CD4-positive, CD25-positive, alpha-beta regulatory T cell (primary cell): ENCODE data around the gene GMEB1. TPM values are rescaled to one million over a fixed set of nuclear protein-coding genes. Genes with fewer than 3 reads are reported as not detected.
A peak's percentile ranks its signal among the peaks of the same experiment; 100 is the strongest.
"Not testable (repeated sequence)": the region's sequence is repeated elsewhere in the genome, so short reads cannot be mapped to it uniquely, and the experiment has no call there.

ENCODE experiments used
- ATAC-seq, 2 donors: fragments of 150-1000 bp; cut with Tn5 transposase; one replicate each; pipeline ENCODE4 v1.10.0; 2021; ENCODE audit warnings: low read depth in 2 of 2, moderate number of reproducible peaks in 2 of 2, moderate library complexity in 1 of 2
- DNase-seq, 3 donors: peaks; one replicate each; pipeline versions ENCODE4 v3.0.0 to v3.0.0-alpha.2; 2012 to 2022; ENCODE audit warnings: mixed read lengths in 1 of 3
- H3K27ac ChIP-seq: one replicate; pipeline ENCODE4 v1.7.0; 2013; ENCODE audit warnings: mild to moderate bottlenecking, low read length; ENCODE audit not compliant: insufficient read depth, poor library complexity, severe bottlenecking
- H3K27me3 ChIP-seq: one replicate; pipeline ENCODE4 v1.7.0; 2013; ENCODE audit warnings: low read length; ENCODE audit not compliant: control insufficient read depth, insufficient read depth
- H3K36me3 ChIP-seq: one replicate; pipeline ENCODE4 v1.7.0; 2013; ENCODE audit warnings: mild to moderate bottlenecking, low read length, moderate library complexity; ENCODE audit not compliant: control insufficient read depth, insufficient read depth
- H3K4me1 ChIP-seq: 2 replicates; pipeline ENCODE4 v1.7.0; 2013; ENCODE audit warnings: mild to moderate bottlenecking, low read length; ENCODE audit not compliant: insufficient read depth, control insufficient read depth, poor library complexity, severe bottlenecking
- H3K4me3 ChIP-seq: one replicate; pipeline ENCODE4 v1.7.0; 2013; ENCODE audit warnings: low read depth, mild to moderate bottlenecking, low read length, moderate library complexity
- H3K9me3 ChIP-seq, 2 experiments: 1 replicate in 1 of 2; 2 replicates in 1 of 2; pipeline ENCODE4 v1.7.0; 2013; ENCODE audit warnings: low read length in 2 of 2, mild to moderate bottlenecking in 1 of 2, moderate library complexity in 1 of 2; ENCODE audit not compliant: control insufficient read depth in 2 of 2
- H3K27ac Mint-ChIP-seq, 3 donors: one replicate each; pipeline ENCODE4 v1.8.0; 2020 to 2022; ENCODE audit warnings: mild to moderate bottlenecking in 3 of 3, mixed read lengths in 3 of 3, moderate library complexity in 2 of 3
- H3K27me3 Mint-ChIP-seq: one replicate; pipeline ENCODE4 v1.8.0; 2022; ENCODE audit warnings: mild to moderate bottlenecking, mixed read lengths
- H3K36me3 Mint-ChIP-seq: one replicate; pipeline ENCODE4 v1.8.0; 2020; ENCODE audit warnings: mixed read lengths
- H3K4me1 Mint-ChIP-seq, 4 donors: one replicate each; pipeline ENCODE4 v1.8.0; 2020 to 2022; ENCODE audit warnings: mixed read lengths in 4 of 4, mild to moderate bottlenecking in 1 of 4
- H3K4me3 Mint-ChIP-seq, 4 donors: one replicate each; pipeline ENCODE4 v1.8.0; 2020 to 2022; ENCODE audit warnings: mild to moderate bottlenecking in 4 of 4, mixed read lengths in 4 of 4, moderate library complexity in 3 of 4
- H3K9me3 Mint-ChIP-seq, 7 donors: one replicate each; pipeline ENCODE4 v1.8.0; 2020 to 2022; ENCODE audit warnings: mixed read lengths in 7 of 7, mild to moderate bottlenecking in 3 of 7, moderate library complexity in 2 of 7
- polyA plus RNA-seq, 4 donors: library from polyadenylated mRNA; unstranded; fragments of 300-500 nt; fragmentation: Illumina TruSeq; gene quantifications; one replicate each; pipeline ENCODE4 v1.2.3, GENCODE V29; 2021
- total RNA-seq: library from RNA; stranded (reverse); gene quantifications from one replicate; pipeline ENCODE4 v1.2.3, GENCODE V29; 2022

Gene GMEB1
- total and polyA plus RNA-seq, 5 donors from 2014 or later: 14.7 to 18.1 (median 16.2) TPM

DNA sequence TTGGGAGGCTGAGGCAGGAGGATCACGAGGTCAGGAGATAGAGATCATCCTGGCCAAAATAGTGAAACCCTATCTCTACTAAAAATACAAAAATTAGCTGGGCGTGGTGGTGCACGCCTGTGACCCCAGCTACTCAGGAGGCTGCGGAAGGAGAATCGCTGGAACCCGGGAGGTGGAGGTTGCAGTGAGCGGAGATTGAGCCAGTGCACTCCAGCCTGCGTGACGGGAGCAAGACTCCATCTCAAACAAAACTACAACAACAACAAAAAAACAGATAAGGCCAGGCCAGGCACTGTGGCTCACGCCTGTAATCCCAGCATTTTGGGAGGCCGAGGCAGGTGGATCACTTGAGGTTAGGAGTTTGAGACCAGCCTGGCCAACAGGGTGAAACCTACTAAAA, 23.2 kb upstream of the GMEB1 start:
- H3K27me3 ChIP-seq, H3K36me3 Mint-ChIP-seq, H3K9me3 Mint-ChIP-seq, H3K9me3 ChIP-seq, H3K36me3 ChIP-seq, DNase-seq, ATAC-seq, H3K27me3 Mint-ChIP-seq, H3K4me3 ChIP-seq, H3K27ac ChIP-seq: not testable (repeated sequence)
- Mint-ChIP-seq H3K4me3 (peak overlapping the region in 1 of 4 donors; percentile 21), H3K4me1 (peaks cover 24 to 68% (median 43%) of the 10 kb centered on the region in 4 donors), H3K27ac (peak overlapping the region in 1 of 3 donors; percentile 18)
- H3K4me1 ChIP-seq: peaks cover 53% of the 10 kb centered on the region

DNA sequence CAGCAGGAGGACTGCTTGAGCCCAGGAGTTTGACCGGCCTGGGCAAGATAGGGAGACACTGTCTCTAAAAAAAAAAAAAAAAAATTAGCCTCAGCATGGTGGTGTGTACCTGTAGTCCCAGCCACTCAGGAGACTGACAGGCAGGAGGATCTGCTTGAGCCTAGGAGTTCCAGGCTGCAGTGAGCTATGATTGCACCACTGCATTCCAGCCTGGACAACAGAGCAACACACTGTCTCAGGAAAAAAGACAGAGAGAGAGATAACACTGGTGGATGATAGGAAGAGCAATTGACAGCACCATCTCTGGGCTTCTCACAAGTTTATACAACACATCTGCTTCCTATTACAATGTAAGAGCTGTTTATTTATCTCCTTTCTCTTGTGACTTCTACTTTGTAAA, 22.5 kb upstream of the GMEB1 start:
- Mint-ChIP-seq H3K9me3 (peaks cover 0 to 1% (median 0%) of the 10 kb centered on the region in 7 donors), H3K27ac (peak overlapping the region in 1 of 3 donors; percentile 20), H3K36me3 (no peaks in the 10 kb centered on the region), H3K27me3 (peaks cover 9% of the 10 kb centered on the region), H3K4me3 (no peak overlapping the region), H3K4me1 (peaks cover 21 to 61% (median 39%) of the 10 kb centered on the region in 4 donors)
- H3K36me3 ChIP-seq: no peaks in the 10 kb centered on the region
- DNase-seq (no peak), ATAC-seq (no peak)
- H3K27me3 ChIP-seq: no peaks in the 10 kb centered on the region
- H3K9me3 ChIP-seq: no peaks in the 10 kb centered on the region
- peaks cover 47% of the 10 kb centered on the region for H3K4me1 ChIP-seq
- no peak overlapping the region for H3K4me3 ChIP-seq
- H3K27ac ChIP-seq: no peak overlapping the region

DNA sequence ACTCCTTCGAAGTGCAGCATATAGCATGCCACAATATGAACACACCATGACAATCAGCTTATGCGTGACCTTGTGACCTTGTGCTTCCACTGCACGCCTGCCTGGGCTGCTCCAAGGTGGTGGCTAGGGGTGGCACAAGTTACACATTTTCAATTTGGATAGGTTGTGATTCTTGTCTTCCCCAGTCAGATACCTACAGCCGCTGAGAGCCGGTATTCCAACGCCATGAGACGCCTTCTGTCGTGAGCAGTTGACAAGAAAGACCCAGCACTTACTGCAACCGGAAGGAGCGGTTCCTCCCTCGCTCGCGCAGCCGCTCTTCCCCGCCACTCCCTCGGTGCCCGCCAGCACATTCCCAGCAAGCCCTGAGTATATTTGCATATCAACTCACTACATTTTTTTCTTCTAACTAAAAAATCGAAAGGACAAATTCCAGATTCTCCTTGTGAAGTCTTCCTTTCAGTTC, 20.5 kb upstream of the GMEB1 start:
- Mint-ChIP-seq H3K4me1 (peaks cover 10 to 41% (median 27%) of the 10 kb centered on the region in 4 donors), H3K9me3 (peaks cover 0 to 1% (median 0%) of the 10 kb centered on the region in 7 donors), H3K27me3 (peaks cover 8% of the 10 kb centered on the region), H3K4me3 (peak overlapping the region; percentile 78 to 95 (median 90)), H3K36me3 (no peaks in the 10 kb centered on the region), H3K27ac (peak overlapping the region; percentile 99 to 100 (median 99))
- Histone ChIP-seq H3K27me3 (no peaks in the 10 kb centered on the region), H3K9me3 (no peaks in the 10 kb centered on the region), H3K36me3 (no peaks in the 10 kb centered on the region), H3K4me3 (peak overlapping the region; percentile 86), H3K27ac (peak overlapping the region; percentile 96), H3K4me1 (peaks cover 36% of the 10 kb centered on the region)
- DNase-seq (peak; percentile 84 to 96 (median 95)), ATAC-seq (peak; percentile 82 to 83)

- Histone ChIP-seq H3K27ac (peak within 1 kb of the TSS; percentile 96), H3K9me3 (no peaks in the 10 kb centered on the region), H3K4me1 (peaks cover 30% of the 10 kb centered on the region), H3K36me3 (no peaks in the 10 kb centered on the region), H3K4me3 (peak within 1 kb of the TSS; percentile 86), H3K27me3 (no peaks in the 10 kb centered on the region)
- ATAC-seq (peak; percentile 75 to 76), DNase-seq (peak; percentile 79 to 96 (median 95))
- H3K4me3 Mint-ChIP-seq: peak within 1 kb of the TSS; percentile 78 to 95 (median 90)
- peak within 1 kb of the TSS; percentile 99 to 100 (median 99) for H3K27ac Mint-ChIP-seq
- peaks cover 10 to 35% (median 22%) of the 10 kb centered on the region in 4 donors for H3K4me1 Mint-ChIP-seq
- H3K9me3 Mint-ChIP-seq: peaks cover 0 to 1% (median 0%) of the 10 kb centered on the region in 7 donors
- H3K27me3 Mint-ChIP-seq: peaks cover 4% of the 10 kb centered on the region
- H3K36me3 Mint-ChIP-seq: no peaks in the 10 kb centered on the region
Observed at GRCh38 chr1:28648474-28649198, 19.9 kb upstream of the GMEB1 start, which contains the start of gene RNU11. RNU11 (plus strand) TSS chr1:28648600.

- not testable (repeated sequence) for ATAC-seq, H3K9me3 Mint-ChIP-seq, H3K27ac ChIP-seq, H3K4me3 ChIP-seq, H3K27me3 ChIP-seq, H3K36me3 Mint-ChIP-seq, H3K4me3 Mint-ChIP-seq, DNase-seq, H3K27me3 Mint-ChIP-seq, H3K9me3 ChIP-seq, H3K27ac Mint-ChIP-seq, H3K36me3 ChIP-seq
- peaks cover 0 to 13% (median 10%) of the 10 kb centered on the region in 4 donors for H3K4me1 Mint-ChIP-seq
- peaks cover 12% of the 10 kb centered on the region for H3K4me1 ChIP-seq
Observed at GRCh38 chr1:28653063-28653462, 15.5 kb upstream of the GMEB1 start.

DNA sequence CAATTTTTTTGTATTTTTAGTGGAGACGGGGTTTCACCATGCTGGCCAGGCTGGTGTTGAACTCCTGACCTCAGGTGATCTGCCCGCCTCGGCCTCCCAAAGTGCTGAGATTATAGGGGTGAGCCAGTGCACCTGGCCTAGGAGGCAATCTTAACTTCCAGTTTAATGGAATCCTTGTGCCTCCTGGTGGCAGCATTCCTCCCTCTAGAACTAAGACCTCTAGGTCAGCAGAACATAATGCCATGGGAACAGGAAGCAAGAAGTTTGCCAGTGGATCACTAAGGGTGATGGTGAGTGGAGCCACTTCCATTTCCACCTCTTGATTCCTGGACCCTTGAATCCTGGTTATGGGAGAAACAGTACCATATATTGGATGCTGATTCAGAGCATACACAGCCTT, 14.7 kb upstream of the GMEB1 start:
- H3K36me3 ChIP-seq, H3K27me3 Mint-ChIP-seq, H3K27ac ChIP-seq, H3K27me3 ChIP-seq, H3K4me1 Mint-ChIP-seq, H3K27ac Mint-ChIP-seq, H3K36me3 Mint-ChIP-seq, DNase-seq, H3K9me3 ChIP-seq, H3K4me3 Mint-ChIP-seq, H3K9me3 Mint-ChIP-seq, H3K4me3 ChIP-seq, H3K4me1 ChIP-seq, ATAC-seq: not testable (repeated sequence)

GRCh38 chr1:28655448-28656311, 12.9 kb upstream of the GMEB1 start:
- H3K4me1 ChIP-seq, DNase-seq, H3K4me3 ChIP-seq, H3K36me3 Mint-ChIP-seq, H3K27me3 Mint-ChIP-seq, H3K27me3 ChIP-seq, H3K9me3 Mint-ChIP-seq, H3K9me3 ChIP-seq, H3K27ac ChIP-seq, ATAC-seq, H3K36me3 ChIP-seq, H3K4me1 Mint-ChIP-seq: not testable (repeated sequence)
- Mint-ChIP-seq H3K4me3 (peak overlapping the region in 1 of 4 donors; percentile 9), H3K27ac (peak overlapping the region in 1 of 3 donors; percentile 75)
